ENCODE results near the gene FAM185A.

FAM185A gene

DNA sequence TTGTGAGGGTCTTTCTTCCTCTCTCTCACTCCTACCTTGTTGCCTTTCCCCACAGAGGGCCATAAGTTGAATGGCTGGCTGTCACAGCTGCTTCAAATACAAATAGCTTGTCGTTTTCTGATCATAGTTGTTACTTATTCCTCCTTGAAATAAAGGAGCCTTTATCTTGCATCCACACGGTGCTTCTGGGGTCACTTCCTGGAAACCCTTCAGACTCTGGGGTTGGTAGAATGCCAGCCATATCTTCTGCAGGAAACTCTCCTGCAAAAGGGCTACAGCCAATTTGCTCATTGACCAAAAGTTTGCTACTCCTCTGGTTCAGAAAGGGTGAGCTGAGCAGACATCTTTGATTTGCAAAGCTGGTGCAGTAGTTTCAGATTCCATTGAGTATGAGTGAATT, 70.4 kb downstream of the FAM185A start:
- TF ChIP-seq, protein P1, sequence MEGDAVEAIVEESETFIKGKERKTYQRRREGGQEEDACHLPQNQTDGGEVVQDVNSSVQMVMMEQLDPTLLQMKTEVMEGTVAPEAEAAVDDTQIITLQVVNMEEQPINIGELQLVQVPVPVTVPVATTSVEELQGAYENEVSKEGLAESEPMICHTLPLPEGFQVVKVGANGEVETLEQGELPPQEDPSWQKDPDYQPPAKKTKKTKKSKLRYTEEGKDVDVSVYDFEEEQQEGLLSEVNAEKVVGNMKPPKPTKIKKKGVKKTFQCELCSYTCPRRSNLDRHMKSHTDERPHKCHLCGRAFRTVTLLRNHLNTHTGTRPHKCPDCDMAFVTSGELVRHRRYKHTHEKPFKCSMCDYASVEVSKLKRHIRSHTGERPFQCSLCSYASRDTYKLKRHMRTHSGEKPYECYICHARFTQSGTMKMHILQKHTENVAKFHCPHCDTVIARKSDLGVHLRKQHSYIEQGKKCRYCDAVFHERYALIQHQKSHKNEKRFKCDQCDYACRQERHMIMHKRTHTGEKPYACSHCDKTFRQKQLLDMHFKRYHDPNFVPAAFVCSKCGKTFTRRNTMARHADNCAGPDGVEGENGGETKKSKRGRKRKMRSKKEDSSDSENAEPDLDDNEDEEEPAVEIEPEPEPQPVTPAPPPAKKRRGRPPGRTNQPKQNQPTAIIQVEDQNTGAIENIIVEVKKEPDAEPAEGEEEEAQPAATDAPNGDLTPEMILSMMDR (conservative IDR thresholded peaks at IDR 0.05; ENCODE audit: low read depth, low read length), result no peak
- DNase-seq (ENCODE audit: low read depth), result no peak
- H3K4me3 ChIP-seq (ENCODE audit: low read length), result no peak overlapping the region

DNA sequence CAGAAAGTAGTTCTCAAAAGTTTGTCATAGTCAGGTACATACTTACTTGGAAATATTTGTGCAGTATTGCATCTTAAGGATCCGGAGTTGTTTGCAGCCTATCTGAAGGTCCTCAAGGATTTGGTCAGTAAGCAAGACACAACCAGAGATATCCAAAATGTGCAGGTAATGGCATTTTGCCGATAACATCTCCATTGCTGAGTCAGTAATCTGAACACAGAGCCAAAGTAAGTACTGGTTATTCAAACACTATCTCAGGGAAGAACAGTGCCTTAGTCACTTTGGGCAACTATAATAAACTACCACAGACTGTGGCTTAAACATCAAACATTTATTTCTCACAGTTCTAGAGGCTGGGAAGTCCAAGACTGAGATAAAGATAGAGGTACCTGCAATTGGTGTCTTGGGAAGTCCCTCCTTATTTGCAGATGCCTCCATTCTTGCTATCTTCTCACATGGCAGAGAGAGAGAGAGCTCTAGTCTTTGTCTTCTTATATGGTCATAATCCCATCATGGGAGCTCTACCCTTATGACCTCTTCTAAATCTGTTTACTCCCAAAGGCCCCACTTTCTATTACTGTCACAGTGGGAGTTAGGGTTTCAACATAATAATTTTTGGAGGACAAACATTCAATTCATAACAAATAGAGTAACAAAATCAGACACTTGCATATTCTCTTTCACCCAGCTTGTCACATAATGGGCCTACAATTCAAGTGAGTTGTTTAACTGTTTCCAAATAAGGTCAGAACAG, 73.4 kb downstream of the FAM185A start:
- TF ChIP-seq, protein P1 (conservative IDR thresholded peaks at IDR 0.05; ENCODE audit: low read depth, low read length), result no peak
- H3K4me3 ChIP-seq (ENCODE audit: low read length), result no peak overlapping the region
- DNase-seq (ENCODE audit: low read depth), result no peak

DNA sequence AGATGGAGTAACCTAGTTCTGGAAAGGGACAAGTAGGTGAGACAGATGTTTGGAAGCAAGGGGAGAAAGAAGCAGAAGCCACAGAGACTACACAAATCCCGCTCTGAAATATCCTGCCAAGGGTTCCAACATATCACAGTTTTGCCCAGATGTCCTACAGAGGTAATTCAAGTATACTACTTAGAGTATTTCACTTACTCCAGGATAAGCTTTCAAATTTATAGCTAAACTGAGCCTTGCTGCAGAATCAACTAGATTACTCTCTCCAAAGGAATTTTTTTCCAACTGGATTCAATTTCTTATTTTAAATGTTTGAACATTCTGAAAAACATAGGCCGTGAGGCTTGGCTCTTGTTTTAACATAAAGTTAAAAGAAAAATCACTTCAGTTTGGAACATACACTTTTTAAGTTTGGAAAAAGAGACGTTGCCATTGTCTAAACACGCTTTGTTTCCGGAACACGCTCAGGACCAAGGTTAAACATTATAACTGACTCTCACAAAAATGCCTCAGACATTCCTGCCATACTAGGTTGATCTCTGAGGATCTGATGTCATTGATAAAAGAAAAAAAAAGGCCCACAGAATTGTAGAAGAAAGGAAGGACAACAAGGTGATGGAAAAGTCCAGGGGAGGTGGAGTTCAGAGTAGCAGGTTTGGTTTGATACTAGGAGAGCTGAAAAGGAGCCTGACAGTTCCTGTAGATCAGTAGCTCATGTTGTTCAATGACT, 74.8 kb downstream of the FAM185A start:
- DNase-seq (ENCODE audit: low read depth), result no peak
- TF ChIP-seq, protein P1 (conservative IDR thresholded peaks at IDR 0.05; ENCODE audit: low read depth, low read length), result no peak
- no peak overlapping the region for H3K4me3 ChIP-seq (ENCODE audit: low read length)

DNA sequence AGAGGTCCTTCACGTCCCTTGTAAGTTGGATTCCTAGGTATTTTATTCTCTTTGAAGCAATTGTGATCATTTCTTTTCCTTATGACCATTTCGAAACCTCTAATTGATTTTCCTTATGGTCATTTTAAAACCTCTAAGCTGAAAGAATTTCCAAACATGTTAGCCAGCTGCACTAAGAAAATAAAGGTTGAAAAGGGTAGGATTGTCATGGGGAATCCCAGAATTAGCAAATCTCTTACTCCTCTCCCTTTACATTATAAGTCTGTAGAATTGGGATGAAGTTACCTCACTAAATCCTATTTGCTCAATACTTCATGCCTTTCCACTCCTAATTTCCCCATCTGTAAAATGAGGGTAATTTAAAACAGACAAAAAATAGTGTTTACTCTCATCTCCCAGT, 79.5 kb downstream of the FAM185A start:
- TF ChIP-seq, protein P1 (conservative IDR thresholded peaks at IDR 0.05; ENCODE audit: low read depth, low read length), result no peak
- no peak overlapping the region for H3K4me3 ChIP-seq (ENCODE audit: low read length)
- no peak for DNase-seq (ENCODE audit: low read depth)

DNA sequence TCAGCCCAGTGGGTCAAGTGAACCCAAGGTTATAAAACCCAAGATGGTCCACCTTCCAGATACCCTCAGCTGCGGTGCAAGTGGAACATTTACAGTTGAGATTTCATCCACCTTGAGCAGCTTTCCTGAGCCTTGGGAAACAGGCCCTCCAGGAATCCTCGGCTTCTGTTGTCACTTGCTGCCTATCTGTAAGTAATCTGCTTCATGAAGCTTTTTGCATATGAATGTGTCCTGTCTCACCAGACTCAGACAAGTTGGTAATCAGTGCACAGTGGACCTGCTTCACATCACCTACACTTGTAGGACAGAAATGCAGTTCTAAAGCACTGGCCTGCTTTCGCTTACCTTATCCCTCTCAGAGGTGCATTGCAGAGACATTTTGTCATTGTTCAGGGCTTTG, 80.3 kb downstream of the FAM185A start:
- TF ChIP-seq, protein P1 (conservative IDR thresholded peaks at IDR 0.05; ENCODE audit: low read depth, low read length), result no peak
- no peak overlapping the region for H3K4me3 ChIP-seq (ENCODE audit: low read length)
- no peak for DNase-seq (ENCODE audit: low read depth)

DNA sequence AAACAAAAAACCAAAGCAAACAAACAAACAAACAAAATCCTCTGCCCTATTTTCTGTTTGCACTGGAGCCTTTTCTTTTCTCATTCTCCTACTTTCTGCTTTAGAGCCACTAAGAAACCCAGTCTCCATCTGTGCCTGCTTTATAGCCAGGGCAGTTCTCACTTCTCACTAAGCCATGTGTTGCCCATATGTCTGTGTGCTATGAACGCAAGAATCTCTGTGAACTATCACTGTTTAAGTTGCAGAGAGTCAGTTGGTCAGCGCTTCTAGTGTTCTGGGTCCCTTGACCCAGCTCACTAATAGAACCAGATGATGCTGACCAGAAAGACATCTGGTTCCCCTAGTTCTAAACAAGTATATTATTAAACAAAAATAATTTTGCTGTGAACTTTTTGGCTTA, 81.4 kb downstream of the FAM185A start:
- no peak for DNase-seq (ENCODE audit: low read depth)
- TF ChIP-seq, protein P1 (conservative IDR thresholded peaks at IDR 0.05; ENCODE audit: low read depth, low read length), result no peak
- H3K4me3 ChIP-seq (ENCODE audit: low read length), result no peak overlapping the region

DNA sequence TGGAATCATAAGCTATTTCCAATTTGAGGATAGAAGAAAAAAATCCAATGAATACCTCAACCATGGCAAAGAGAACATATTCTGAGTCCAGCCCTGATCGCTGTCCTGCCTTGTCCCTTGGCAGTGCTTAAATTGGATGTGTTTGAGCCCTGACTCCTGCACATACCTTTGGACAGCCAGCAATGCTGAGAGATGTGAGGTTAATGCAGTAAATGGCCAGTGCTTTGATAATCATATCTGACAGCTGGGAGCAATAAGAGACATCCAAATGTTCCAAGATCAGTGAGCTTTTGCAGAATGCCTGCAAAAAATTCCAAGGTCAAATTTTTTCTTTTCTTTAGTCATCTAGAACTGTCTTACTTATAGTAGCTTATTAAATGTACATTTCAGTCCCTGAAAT, 83.9 kb downstream of the FAM185A start:
- no peak for DNase-seq (ENCODE audit: low read depth)
- H3K4me3 ChIP-seq (ENCODE audit: low read length), result no peak overlapping the region

More for the DNA sequence above, 83.9 kb downstream of the FAM185A start:
- TF ChIP-seq, protein P1 (conservative IDR thresholded peaks at IDR 0.05; ENCODE audit: low read depth, low read length), result no peak

Measured in retinal pigment epithelial cell (primary cell).